Gastrocnemius medialis (tissue), 4 donors: ENCODE results near the gene SUSD3. TPM values are rescaled to one million over a fixed set of nuclear protein-coding genes. Genes with fewer than 3 reads are reported as not detected.

Experiments
- ATAC-seq, 2 donors: fragments of 150-250 bp; one replicate each; pipeline ENCODE4 v1.9.1; 2016
- DNase-seq, 2 donors: peaks; one replicate each; pipeline ENCODE4 v3.0.0-alpha.2; 2019
- H3K27ac ChIP-seq, 4 donors: fragments of 200-600 bp; sonication (generic); 1 replicate in 1 of 4; 2 replicates in 3 of 4; pipeline ENCODE4 v1.5.1; 2016 to 2018; ENCODE audit warnings: mild to moderate bottlenecking in 2 of 4, moderate library complexity in 1 of 4
- H3K27me3 ChIP-seq, 3 donors: fragments of 200-600 bp; sonication (generic) in 2 of 3; 1 replicate in 1 of 3; 2 replicates in 2 of 3; pipeline versions ENCODE4 v1.5.1 to v1.6.0; 2016 to 2019; ENCODE audit warnings: mild to moderate bottlenecking in 1 of 3, moderate library complexity in 1 of 3
- H3K36me3 ChIP-seq, 2 donors: fragments of 200-600 bp; sonication (generic) in 1 of 2; one replicate each; pipeline ENCODE4 v1.5.1; 2017 to 2018
- H3K4me1 ChIP-seq, 2 donors: fragments of 200-600 bp; sonication (generic) in 1 of 2; one replicate each; pipeline ENCODE4 v1.5.1; 2016 to 2017; ENCODE audit warnings: mild to moderate bottlenecking in 2 of 2
- H3K4me3 ChIP-seq, 4 donors: fragments of 200-600 bp; sonication (generic) in 3 of 4; 1 replicate in 1 of 4; 2 replicates in 3 of 4; pipeline ENCODE4 v1.5.1; 2016 to 2019; ENCODE audit warnings: mild to moderate bottlenecking in 2 of 4
- H3K9me3 ChIP-seq, 3 donors: fragments of 200-600 bp; sonication (generic) in 2 of 3; 1 replicate in 1 of 3; 2 replicates in 2 of 3; pipeline ENCODE4 v1.5.1; 2016 to 2019
- CTCF ChIP-seq, 5 experiments: fragments of 450-650 bp in 3 of 5; fragments of 200-600 bp in 2 of 5; sonication (generic) in 2 of 5; IDR thresholded peaks in 4 of 5; conservative IDR thresholded peaks in 1 of 5; 1 replicate in 4 of 5; 2 replicates in 1 of 5; pipeline ENCODE4 v1.5.1; 2016 to 2019; ENCODE audit warnings: antibody characterized with exemption in 5 of 5, mild to moderate bottlenecking in 3 of 5, moderate library complexity in 3 of 5
- POLR2A ChIP-seq, 2 donors: fragments of 450-650 bp; IDR thresholded peaks; one replicate each; pipeline ENCODE4 v1.6.1; 2017; ENCODE audit warnings: antibody characterized with exemption in 2 of 2, mild to moderate bottlenecking in 2 of 2, moderate library complexity in 2 of 2
- in situ Hi-C, 4 donors: fragments of 200-750 bp; cut with MboI; loops; one replicate each; pipeline versions ENCODE4 v1.15.0 to v1.8.0; 2017; ENCODE audit warnings: low sequenced_read_pairs in 4 of 4
- intact Hi-C: fragments of 100-400 bp; cut with DNase I; formaldehyde crosslinking; loops from one replicate; pipeline ENCODE4 v1.15.1; 2023; ENCODE audit warnings: low total_unique reads
- total RNA-seq, 4 donors: library from RNA; depleted of rRNA; stranded (reverse); fragments of >200 nt; gene quantifications; one replicate each; pipeline versions ENCODE4 v1.1.0 to v1.2.3, GENCODE V29; 2016

Gene SUSD3
- total RNA-seq, 4 donors from 2014 or later, result 0.51 to 0.61 TPM; not detected in 2

GRCh38 chr9:93081081-93081529, 22.6 kb downstream of the SUSD3 start:
- H3K27me3 ChIP-seq, result no peaks in the 10 kb centered on the region
- no peaks in the 10 kb centered on the region for H3K36me3 ChIP-seq
- H3K4me3 ChIP-seq, result no peak overlapping the region
- no peaks in the 10 kb centered on the region for H3K9me3 ChIP-seq
- no peak for ATAC-seq
- in situ Hi-C loops, result no loop called here
- no peak overlapping the region for H3K27ac ChIP-seq
- no peak for TF ChIP-seq CTCF (IDR thresholded peaks at IDR 0.05 in 4 of 5, conservative IDR thresholded peaks at IDR 0.05 in 1 of 5)
- no peak for TF ChIP-seq POLR2A (IDR thresholded peaks at IDR 0.05)
- intact Hi-C loops, result no loop called here
- no peaks in the 10 kb centered on the region for H3K4me1 ChIP-seq
- DNase-seq, result peak in 1 of 2 donors; percentile 4

- Histone ChIP-seq H3K36me3 (no peaks in the 10 kb centered on the region), H3K9me3 (no peaks in the 10 kb centered on the region), H3K27me3 (no peaks in the 10 kb centered on the region), H3K4me1 (no peaks in the 10 kb centered on the region), H3K27ac (no peak overlapping the region), H3K4me3 (no peak overlapping the region)
- ATAC-seq, result no peak
- TF ChIP-seq POLR2A (IDR thresholded peaks at IDR 0.05) (no peak), CTCF (IDR thresholded peaks at IDR 0.05 in 4 of 5, conservative IDR thresholded peaks at IDR 0.05 in 1 of 5) (no peak)
- intact Hi-C loops, result no loop called here
- in situ Hi-C loops, result no loop called here
- no peak for DNase-seq
These were observed 23.4 kb downstream of the SUSD3 start for GRCh38 chr9:93081931-93082330.

GRCh38 chr9:93082841-93083411, 24.4 kb downstream of the SUSD3 start:
- ATAC-seq, result no peak
- Histone ChIP-seq H3K36me3 (no peaks in the 10 kb centered on the region), H3K4me1 (no peaks in the 10 kb centered on the region), H3K27me3 (no peaks in the 10 kb centered on the region), H3K9me3 (no peaks in the 10 kb centered on the region), H3K4me3 (no peak overlapping the region), H3K27ac (no peak overlapping the region)
- intact Hi-C loops (no loop called here), in situ Hi-C loops (no loop called here)
- DNase-seq, result peak in 1 of 2 donors; percentile 8
- no peak for TF ChIP-seq POLR2A (IDR thresholded peaks at IDR 0.05)
- no peak for TF ChIP-seq CTCF (IDR thresholded peaks at IDR 0.05 in 4 of 5, conservative IDR thresholded peaks at IDR 0.05 in 1 of 5)

GRCh38 chr9:93083592-93084470, 25.3 kb downstream of the SUSD3 start:
- Histone ChIP-seq H3K9me3 (no peaks in the 10 kb centered on the region), H3K4me1 (no peaks in the 10 kb centered on the region), H3K4me3 (no peak overlapping the region), H3K36me3 (no peaks in the 10 kb centered on the region), H3K27me3 (no peaks in the 10 kb centered on the region), H3K27ac (no peak overlapping the region)
- ATAC-seq (no peak), DNase-seq (peak in 1 of 2 donors; percentile 6)
- in situ Hi-C loops (no loop called here), intact Hi-C loops (no loop called here)
- TF ChIP-seq POLR2A (IDR thresholded peaks at IDR 0.05) (no peak), CTCF (IDR thresholded peaks at IDR 0.05 in 4 of 5, conservative IDR thresholded peaks at IDR 0.05 in 1 of 5) (no peak)
